GM20431 (cell line): ENCODE results near the gene TXNRD2.

ENCODE experiments used
- in situ Hi-C: fragments of 300-500 bp; cut with MseI, MboI; formaldehyde crosslinking; loops from one replicate; pipeline ENCODE4 v1.15.0; 2020; ENCODE audit warnings: low sequenced_read_pairs; ENCODE audit not compliant: unreplicated experiment

The TXNRD2 gene

DNA sequence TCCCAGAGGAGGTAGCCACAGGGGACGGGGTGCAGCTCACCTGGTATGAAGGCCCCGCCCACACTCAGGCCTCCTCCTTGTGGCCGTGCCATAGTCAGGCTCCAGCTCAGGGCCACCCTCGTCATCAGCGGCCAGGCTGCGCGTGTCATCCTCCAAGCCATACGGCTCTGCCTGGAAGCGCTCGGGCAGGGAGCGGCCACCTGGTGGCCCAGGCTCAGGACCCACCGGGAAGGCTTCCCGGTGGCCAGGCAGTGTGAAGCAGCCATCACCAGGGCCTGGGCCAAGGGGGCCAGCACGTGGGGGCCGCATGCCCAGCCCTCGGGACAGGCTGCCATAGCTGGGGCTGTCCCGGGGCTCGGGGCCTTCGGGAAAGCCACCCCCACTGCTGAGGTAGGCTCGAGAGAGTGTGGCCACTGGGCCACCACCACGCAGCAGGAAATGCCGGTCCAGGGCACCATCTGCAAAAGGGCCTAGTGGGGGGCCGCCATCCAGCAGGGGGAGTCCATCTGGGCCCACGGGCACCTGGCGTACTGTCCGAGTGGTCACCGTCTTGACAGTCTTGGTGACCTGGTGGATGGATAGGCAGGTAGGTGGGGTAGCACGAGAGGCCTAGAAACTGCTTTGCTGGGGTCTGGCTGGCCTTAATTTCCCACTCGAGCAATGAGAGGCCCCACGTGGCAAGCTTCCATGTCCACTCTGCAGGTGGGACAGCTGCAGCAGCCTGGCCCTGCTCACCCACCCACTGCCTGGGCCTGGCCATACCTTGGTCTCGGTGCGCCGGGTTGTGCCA lies 39.7 kb upstream of the TXNRD2 start:
- in situ Hi-C loops = no loop called here

DNA sequence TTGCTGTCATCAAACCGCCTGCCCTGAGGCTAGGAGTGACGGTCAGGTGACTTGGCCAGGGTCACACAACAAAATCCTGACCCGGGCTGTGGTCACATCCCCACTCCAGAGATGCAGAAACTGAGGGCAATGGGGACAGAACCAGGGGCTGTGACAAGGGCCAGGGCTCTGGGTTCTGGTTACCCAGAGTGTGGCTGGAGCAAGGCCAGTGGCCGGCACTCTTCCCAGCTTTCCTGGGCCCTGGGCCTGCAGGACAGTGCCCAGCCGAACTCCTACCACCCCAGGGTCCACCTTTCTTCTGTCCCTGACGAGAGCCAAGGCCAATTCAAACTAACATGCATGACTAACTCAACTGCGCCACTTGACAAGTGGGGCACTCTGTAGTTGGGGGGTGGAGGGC lies 39.1 kb upstream of the TXNRD2 start:
- in situ Hi-C loops = no loop called here

DNA sequence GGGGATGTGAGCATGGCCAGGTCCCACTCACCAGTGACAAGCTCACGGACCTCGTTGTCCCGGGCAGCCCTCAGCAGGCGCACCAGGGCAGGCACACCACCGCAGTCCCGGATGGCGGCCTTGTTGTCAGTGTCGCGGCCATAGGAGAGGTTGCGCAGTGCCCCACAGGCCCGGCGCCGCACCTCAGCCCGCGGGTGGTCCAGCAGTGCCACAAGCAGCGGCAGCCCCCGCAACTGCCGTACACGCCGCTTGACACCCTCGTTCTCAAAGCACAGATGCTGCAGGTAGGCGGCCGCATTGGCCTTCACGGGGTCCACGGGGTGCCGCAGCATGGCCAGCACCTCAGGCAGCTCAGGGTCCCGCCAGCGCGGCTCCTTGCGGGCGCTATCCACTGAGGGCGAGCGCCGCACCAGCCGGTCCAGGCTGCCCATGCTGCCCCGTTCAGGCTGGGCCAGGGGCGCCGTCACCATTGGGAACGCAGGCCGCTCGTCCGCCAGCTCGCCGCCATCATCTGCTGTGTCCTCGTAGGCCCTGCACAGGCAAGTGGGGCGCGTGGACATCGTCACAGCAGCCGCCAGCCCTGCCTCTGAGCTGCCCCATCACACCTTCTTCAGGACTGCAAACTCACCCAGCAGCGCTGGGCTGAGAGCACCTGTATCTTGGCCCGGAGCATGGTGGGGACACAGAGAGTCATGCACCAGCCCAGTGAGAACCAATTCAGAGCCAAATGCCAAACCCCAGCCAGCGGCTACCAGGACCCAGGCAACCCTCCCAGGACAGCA lies 38.3 kb upstream of the TXNRD2 start:
- in situ Hi-C loops = no loop called here

DNA sequence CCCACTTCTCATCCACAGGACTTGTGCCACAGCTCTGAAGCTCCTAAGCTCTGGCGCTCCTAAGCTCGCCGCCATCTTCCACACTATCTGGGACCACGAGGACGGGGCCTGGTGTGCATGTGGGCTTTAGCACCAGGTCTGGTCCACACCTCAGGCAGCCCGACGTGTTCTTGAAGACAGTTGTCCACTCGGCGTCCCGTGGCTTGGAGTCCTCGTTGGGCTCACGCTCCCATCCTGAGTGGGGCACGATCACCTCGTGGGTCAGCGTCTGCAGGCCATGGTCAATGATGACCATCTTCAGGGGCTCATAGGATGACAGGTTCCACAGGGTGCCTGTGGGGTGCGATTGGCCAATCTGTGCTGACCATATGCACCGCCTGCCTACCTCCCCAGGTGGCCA lies 37.1 kb upstream of the TXNRD2 start:
- in situ Hi-C loops = no loop called here

DNA sequence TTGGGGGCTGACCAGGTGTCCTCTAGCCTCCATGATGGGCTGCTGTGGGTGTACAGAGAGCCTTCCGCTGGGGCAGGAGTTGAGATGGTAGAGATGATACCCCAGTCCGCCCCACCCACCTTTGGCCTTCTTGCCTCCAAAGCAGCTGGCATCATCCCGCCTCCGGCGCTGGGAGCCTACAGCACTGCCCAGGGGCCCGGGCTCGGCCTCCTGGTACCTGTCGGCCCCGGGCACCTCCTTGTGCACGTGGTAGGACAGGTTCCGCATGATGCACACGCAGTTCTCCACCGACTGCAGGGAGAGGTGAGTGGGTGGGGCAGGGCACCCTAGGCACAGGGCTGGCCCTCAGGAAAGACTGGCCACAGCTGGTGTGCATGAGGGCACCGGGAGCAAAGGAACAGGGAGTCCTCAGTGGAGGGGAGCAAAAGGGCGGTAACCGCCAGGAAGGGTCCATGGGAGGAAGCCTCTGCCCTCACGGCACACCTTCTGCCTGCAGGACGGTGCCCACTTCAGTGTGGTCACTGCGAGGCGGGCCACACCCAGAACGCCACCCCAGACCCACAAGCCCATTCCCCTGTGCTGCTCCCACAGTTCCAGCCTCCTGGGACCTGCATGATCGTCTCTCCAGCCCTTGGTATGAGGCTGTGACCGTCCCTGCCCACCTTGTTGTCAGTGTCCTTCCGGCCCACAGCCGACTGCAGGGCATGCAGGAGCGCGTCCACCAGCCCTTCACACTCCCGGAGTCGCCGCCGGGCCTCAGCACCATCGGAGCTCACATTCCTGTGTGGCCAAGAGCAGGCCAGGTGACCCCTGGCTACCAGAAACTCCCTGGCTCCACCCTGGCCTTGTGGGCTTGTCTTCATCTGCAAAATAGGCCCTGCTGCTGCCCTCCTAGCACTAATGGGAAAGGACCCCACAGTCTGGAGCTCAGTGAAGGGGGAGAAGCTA lies 36.0 kb upstream of the TXNRD2 start:
- in situ Hi-C loops = no loop called here

DNA sequence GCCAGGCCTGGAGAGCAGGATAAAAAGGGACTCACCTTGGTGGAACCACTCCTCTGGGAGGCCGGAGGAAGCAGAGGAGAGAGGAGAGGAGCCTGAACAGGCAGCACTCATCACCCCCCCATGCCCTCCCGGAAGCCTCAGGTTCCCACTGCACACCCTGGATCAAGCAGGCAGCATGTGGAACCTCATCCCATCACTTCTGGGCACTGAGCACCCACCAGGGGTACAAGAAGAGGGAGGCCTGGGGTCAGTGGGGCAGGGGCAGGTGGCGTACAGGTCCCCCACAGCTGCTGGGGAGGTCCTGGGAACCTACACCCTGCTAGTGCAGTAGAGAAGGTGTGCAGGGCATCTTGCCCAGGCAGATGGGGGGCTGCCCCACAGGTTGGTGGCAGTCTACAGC lies 35.1 kb upstream of the TXNRD2 start:
- in situ Hi-C loops = no loop called here

DNA sequence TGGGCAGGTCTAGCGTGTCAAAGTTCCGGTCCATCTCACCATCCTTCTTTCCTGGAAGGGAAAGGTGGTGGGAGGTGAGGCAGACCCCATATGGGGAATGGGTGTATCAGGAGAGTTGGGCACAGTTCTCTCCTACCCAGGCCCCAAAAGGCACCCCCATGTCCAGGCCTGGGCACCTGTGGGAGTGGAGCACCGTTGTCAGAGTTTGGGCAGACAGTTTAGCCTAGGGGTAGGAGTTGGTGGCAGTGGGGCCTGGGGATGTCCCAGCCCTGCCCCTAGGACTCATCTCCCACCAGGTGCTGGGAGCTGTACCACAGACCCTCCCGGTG lies 34.1 kb upstream of the TXNRD2 start:
- in situ Hi-C loops = no loop called here

DNA sequence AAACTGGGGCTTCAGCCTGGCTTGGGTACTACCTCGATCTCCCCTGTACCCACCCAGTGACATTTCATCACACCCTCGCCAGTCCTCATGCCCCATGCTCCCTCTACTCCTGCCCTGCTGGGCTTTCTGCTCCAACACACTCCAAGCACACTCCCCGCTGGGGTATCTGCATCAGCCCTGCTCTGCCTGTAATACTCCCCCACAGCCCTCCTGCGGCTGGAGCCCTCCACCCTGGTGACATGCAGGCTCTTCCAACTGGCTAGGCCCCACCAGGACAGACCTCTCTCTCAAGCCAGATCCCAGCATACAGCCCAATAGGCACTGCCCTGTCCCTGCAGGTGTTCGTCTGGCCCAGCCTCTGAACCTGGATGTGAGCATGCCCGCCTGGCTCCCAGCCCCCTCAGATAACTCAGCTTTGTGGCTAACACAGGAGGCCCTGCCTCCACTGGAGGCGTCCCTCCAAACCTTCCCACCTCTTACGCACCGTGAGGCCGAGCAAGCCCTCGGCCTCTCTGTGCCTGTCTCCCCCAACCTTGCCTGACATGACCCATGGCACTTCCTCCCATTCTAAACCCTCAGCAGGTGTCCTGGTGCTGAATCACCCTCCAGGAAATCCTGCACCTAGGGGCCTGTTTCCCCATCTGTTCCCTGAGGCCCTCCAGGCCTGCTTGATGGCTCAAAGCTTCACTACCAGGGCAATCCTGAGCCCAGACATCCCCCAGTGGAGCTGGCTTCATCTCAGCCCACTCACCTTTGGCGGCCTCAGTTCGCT lies 33.5 kb upstream of the TXNRD2 start:
- in situ Hi-C loops = no loop called here

DNA sequence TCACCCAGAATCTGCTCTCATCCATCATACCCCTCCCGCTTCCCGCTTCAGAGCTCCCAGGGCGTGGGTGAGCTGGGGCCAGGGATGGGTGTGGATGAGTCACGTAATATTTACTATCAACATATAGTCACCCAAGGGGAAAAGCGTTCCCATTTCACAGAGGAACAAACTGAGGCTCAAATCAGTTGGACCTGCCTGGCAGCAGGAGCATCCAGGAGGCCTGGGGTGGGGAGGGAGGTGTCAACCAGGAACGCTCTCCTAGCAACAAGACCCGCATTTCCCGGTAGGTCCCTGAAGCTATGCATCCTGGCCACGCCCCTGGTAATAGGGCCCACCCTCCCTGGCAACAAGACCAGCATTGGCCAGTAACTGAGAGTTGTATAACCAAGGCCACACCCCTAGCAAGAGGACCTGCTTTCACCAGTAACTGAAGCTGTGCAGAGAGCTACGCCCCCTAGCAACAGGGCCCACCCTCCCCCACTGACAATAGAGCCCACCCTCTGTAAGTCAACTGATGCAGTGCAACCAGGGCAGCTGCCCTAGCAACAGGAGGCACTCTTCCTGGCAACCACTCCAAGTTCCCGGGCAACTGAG lies 32.7 kb upstream of the TXNRD2 start:
- in situ Hi-C loops = no loop called here

DNA sequence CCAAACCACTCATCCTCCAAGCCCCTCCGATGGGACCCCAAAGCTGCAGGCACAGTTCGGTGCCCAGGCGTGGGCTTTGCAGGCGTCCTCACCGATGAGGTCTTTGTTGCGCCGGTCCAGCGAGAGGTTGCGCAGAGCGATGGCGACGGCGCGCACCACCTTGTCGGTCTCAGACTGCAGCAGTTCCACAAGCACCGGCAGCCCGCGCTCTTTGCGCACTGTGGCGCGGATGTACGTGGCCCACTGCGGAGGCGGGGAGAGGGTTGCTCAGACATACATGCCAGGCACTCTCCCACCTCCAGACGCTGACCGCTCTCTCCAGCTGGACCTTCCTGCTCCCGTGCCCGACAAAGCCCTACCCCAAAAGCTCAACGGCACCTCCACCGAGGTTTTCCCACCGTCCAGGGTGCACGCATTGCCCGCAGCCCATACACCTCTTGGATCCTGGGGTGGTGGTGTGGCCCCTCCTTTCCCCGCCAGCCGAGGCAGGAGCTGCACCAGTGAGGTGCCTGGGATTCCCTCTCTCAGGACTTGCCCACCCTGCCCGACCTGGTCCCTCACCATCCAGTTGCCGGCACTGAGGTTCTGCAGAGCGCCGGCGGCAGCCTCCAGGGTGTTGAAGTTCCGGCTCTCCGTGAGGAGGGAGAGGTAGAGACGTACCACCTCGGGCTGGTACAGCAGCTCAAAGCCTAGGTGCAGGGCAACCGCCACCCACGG lies 32.1 kb upstream of the TXNRD2 start:
- in situ Hi-C loops = no loop called here

DNA sequence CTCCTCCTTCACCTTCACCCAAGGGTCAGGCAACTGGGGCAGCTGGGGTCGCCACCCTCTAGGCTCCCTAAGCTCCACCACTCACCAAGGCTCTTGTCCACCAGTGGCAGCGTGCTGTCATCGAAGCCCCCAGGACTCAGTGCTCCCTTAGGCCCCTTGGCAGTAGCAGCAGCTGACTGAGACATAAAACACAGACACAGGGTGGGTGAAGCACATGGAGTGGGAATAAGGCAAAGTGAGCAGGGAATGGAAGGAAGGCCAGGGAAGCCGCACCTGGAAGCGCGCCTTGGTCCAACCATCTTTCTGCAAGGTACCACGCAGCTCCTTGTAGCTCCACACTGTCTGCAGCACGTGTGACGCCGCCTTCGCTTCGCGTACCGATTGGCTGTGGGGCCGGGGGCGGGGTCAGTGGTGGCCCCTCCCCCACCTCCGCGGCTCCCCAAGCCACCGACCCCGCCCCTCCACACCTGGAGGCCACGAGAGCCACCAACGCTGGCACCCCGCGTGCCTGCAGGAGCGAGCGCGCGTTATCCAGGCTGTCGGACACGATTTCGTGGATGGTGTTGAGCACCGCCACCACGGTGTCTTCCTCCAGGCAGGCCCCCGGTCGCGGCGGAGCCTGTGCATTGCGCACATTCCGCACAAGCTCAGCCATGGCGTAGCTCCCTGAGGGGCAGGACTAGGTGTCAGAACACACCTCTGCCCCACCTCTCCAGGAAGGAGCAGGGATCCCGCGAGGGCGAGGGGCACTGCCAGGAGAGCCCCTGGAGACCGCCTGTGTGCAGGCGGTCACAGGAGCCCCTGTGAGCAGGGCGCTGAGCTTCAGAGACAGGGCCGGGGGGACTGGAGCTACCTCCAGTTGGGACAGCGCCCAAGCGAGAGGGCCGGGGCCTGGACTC lies 31.3 kb upstream of the TXNRD2 start:
- in situ Hi-C loops = no loop called here

DNA sequence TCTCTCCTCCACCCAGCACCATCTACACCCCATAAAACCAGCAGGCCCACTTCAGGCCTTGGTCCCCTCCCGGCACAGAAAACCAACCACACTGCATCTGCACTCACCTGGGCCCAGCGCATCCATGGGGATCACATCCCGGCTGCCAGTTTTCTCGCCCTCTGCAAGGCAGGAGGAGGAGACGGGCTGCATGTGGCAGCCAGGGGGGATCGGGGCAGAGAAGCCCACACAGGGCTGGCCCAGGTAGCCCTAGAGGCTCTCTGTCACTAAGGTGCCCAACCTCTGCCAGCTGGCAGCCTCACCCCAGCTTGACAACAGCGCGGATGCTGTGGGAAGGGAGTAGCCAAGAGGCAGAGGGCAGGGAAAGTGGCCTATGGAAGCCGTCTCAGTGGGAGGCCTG lies 30.6 kb upstream of the TXNRD2 start:
- in situ Hi-C loops = no loop called here

DNA sequence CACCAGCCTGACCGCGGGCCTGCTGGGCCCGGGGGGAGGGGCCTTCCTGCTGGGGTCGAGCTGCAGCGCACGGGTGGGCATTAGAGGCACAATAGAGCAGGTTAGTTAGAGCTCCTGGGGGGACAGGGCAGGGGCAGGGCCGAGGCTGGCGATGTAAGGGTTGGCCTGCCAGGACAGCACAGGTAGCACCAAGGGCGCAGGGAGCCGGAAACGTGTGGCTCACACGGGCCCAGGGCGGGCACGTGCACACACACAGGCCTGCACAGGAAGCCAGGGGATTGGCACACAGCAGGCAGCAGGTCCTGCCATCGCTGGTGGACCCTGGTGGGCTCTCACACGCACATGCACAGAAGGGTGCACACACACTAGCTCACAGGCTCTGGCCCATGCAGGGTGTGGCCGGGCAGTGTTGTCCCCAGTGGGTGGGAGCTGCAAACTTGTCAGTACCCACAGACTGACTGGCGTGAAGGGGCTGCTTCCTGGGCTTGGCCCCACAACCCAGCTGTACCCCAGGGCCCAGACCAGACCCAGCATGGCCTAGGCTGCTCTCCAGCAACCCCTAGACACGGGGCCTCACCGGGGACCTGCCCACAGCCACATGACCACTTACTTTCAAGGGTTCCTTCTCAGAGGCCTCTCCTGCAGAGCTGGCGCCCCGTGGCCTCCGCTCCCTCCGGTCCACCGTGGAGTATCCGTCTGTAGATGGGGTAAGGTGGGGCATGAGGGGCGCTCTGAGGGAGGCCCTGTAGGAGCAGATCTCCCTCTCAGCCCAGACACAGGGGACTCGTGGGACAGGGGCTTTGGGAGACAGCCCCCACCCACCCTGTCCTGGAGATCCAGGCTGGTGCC lies 29.9 kb upstream of the TXNRD2 start:
- in situ Hi-C loops = no loop called here

DNA sequence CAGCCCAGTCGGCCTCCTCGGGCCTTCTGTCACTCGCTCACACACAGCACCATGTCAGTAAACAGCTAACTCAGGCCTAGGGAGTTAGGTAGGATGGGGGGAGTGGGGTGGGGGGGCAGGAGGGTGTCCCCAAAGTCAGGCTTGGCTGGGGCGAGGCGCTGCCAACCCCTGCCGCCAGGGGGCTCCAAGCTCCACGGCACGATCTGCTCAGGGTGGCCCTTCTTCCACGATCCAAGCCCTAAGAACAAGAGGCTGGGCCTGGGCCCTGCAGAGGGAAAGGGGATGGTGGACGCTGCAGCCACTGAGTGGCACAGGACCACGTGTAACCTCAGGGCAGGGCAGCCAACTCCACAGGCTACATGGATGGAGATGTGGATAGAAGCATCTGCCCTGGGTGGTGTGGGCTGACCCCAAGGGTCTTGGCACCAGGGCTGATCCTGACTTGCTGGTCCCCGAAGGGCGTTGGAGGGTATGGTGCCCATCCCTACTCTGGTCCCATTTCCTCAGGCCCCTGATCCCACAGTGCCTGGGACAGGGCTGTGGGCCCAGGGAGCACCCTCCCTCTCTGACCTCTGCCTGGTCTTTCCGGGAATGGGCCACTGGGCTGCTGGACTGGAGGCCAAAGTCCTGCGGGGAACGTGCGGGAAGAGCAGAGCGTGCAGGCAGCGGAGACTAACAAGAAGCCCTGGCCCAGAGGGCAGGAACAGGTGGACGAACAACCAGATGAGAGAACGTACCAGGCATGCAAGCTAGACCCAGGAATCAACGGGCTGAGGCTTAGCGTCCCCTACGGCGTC lies 29.1 kb upstream of the TXNRD2 start:
- in situ Hi-C loops = no loop called here

DNA sequence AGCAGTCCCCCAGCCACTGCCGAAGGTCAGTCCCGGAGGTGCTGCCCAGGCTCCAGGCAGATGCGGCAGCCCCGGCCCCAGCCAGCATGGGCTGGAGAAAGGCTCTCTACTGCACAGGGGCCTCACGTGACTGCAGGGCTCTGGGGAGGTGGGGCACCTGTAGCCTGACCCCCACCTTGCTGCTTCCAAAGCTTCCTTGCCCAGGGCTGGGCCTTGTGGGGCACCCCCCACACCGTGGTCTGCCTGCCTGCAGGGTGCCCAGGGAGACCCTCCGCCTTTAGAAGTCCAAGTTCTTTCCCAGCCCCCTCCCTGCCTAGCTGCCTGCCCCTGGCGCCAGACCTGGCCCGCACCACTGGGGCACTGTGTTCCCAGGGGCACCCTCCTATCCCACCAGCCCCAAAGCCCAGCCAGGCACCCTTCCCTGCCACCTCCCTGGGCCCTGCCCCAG lies 28.4 kb upstream of the TXNRD2 start:
- in situ Hi-C loops = no loop called here
